CD8-positive, alpha-beta memory T cell (primary cell): ENCODE measurements around the gene CECR2. TPM values are rescaled to one million over a fixed set of nuclear protein-coding genes. Genes with fewer than 3 reads are reported as not detected.
"Not testable (repeated sequence)": the region's sequence is repeated elsewhere in the genome, so short reads cannot be mapped to it uniquely, and the experiment has no call there.

ENCODE experiments used
- CTCF ChIA-PET: fragments of 350-600 bp; sonication (Branson Sonifier 250); formaldehyde crosslinking; loops from one replicate; lab custom pipeline; 2021; ENCODE audit warnings: antibody characterized with exemption; lab: Charles Lee
- POLR2A ChIA-PET: fragments of 350-600 bp; sonication (Branson Sonifier 250); formaldehyde crosslinking; loops from one replicate; lab custom pipeline; 2021; ENCODE audit warnings: antibody characterized with exemption; lab: Charles Lee
- DNase-seq, 5 donors: peaks; one replicate each; pipeline versions ENCODE4 v3.0.0 to v3.0.0-alpha.2; 2020 to 2022; ENCODE audit warnings: mixed read lengths in 1 of 5
- H3K27ac ChIP-seq: one replicate; pipeline ENCODE4 v1.7.0; 2013; ENCODE audit warnings: low read depth, mild to moderate bottlenecking, low read length, moderate library complexity
- H3K27me3 ChIP-seq: 2 replicates; pipeline ENCODE4 v1.7.0; 2013; ENCODE audit warnings: low read length, mild to moderate bottlenecking; ENCODE audit not compliant: insufficient read depth, poor library complexity, severe bottlenecking
- H3K36me3 ChIP-seq: 2 replicates; pipeline ENCODE4 v1.7.0; 2013; ENCODE audit warnings: mild to moderate bottlenecking, low read length, moderate library complexity; ENCODE audit not compliant: insufficient read depth
- H3K4me1 ChIP-seq: 2 replicates; pipeline ENCODE4 v1.7.0; 2013; ENCODE audit warnings: mild to moderate bottlenecking, low read length, moderate library complexity; ENCODE audit not compliant: insufficient read depth
- H3K4me3 ChIP-seq: 2 replicates; pipeline ENCODE4 v1.7.0; 2013; ENCODE audit warnings: mild to moderate bottlenecking, low read length
- H3K9me3 ChIP-seq: 2 replicates; pipeline ENCODE4 v1.7.0; 2013; ENCODE audit warnings: mild to moderate bottlenecking, low read length
- H3K27ac Mint-ChIP-seq, 8 donors: one replicate each; pipeline ENCODE4 v1.8.0; 2020 to 2021; ENCODE audit warnings: mixed read lengths in 8 of 8, mild to moderate bottlenecking in 6 of 8, inconsistent platforms in 3 of 8, moderate library complexity in 3 of 8
- H3K27me3 Mint-ChIP-seq, 2 donors: one replicate each; pipeline ENCODE4 v1.8.0; 2020 to 2021; ENCODE audit warnings: mixed read lengths in 2 of 2, mild to moderate bottlenecking in 1 of 2, moderate library complexity in 1 of 2
- H3K36me3 Mint-ChIP-seq, 3 donors: one replicate each; pipeline ENCODE4 v1.8.0; 2020 to 2021; ENCODE audit warnings: mixed read lengths in 3 of 3, inconsistent platforms in 1 of 3, mild to moderate bottlenecking in 1 of 3
- H3K4me1 Mint-ChIP-seq, 3 donors: one replicate each; pipeline ENCODE4 v1.8.0; 2020 to 2021; ENCODE audit warnings: mixed read lengths in 3 of 3, inconsistent platforms in 1 of 3, mild to moderate bottlenecking in 1 of 3
- H3K4me3 Mint-ChIP-seq, 7 donors: one replicate each; pipeline ENCODE4 v1.8.0; 2020 to 2021; ENCODE audit warnings: mixed read lengths in 7 of 7, mild to moderate bottlenecking in 6 of 7, moderate library complexity in 4 of 7, inconsistent platforms in 2 of 7
- H3K9me3 Mint-ChIP-seq, 5 donors: one replicate each; pipeline ENCODE4 v1.8.0; 2020 to 2022; ENCODE audit warnings: mixed read lengths in 5 of 5, mild to moderate bottlenecking in 3 of 5, moderate library complexity in 2 of 5, inconsistent platforms in 1 of 5
- polyA plus RNA-seq: library from polyadenylated mRNA; unstranded; fragments of 300-500 nt; fragmentation: Illumina TruSeq; gene quantifications from one replicate; pipeline ENCODE4 v1.2.3, GENCODE V29; 2021
- total RNA-seq, 2 experiments: library from RNA; stranded (reverse); gene quantifications; one replicate each; pipeline ENCODE4 v1.2.3, GENCODE V29; 2021

Gene CECR2
- total and polyA plus RNA-seq, 3 experiments from 2014 or later = not detected

DNA sequence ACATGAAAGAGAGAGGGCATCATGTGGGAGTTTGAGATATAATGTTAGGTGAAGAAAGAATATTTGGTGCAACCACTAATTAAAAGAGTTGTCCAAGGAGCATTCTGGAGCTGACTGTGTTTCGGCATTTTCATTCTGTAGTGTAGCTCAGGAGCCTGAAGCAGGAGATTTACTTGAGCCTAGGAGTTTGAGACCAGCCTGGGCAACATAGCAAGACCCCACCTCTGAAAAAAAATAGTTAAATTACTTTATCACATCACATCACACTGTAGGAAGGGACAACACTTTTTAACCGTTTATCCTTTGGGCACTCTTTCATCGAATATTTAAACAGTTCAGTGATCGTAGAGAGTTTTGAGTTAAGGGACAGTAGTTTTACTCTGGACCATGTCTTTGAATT lies 143.7 kb downstream of the CECR2 start:
- Histone ChIP-seq H3K36me3 (no peaks in the 10 kb centered on the region), H3K27me3 (no peaks in the 10 kb centered on the region), H3K4me3 (no peak overlapping the region), H3K9me3 (no peaks in the 10 kb centered on the region), H3K27ac (no peak overlapping the region), H3K4me1 (no peaks in the 10 kb centered on the region)
- Mint-ChIP-seq H3K4me3 (no peak overlapping the region), H3K4me1 (no peaks in the 10 kb centered on the region), H3K36me3 (no peaks in the 10 kb centered on the region), H3K9me3 (no peaks in the 10 kb centered on the region), H3K27ac (no peak overlapping the region), H3K27me3 (peaks cover 3 to 14% of the 10 kb centered on the region in 2 donors)
- POLR2A ChIA-PET = no interaction called here
- DNase-seq = no peak
- CTCF ChIA-PET = no interaction called here

DNA sequence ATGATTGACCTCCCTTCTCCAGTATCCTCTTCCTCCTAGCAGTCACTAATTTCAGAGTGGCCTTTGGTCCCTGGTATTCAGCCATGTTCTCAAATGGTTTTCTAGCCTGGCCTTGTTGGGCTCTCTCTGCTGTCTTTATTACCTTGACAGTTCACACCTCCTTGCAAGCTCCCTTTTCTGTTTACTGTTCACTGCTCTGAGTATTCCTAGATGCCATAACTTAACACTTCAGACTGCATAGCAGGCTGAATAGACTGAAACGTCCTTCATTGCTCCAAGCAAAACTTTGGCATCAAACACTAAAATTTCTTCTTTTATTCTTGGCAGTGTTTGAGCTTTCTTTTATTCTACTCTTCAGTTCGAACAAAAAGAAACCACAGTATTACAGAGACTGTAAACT lies 144.4 kb downstream of the CECR2 start:
- DNase-seq = no peak
- POLR2A ChIA-PET = no interaction called here
- Mint-ChIP-seq H3K4me3 (no peak overlapping the region), H3K27ac (no peak overlapping the region), H3K9me3 (no peaks in the 10 kb centered on the region), H3K27me3 (peaks cover 3 to 9% of the 10 kb centered on the region in 2 donors), H3K4me1 (no peaks in the 10 kb centered on the region), H3K36me3 (no peaks in the 10 kb centered on the region)
- H3K9me3 ChIP-seq = no peaks in the 10 kb centered on the region
- no peaks in the 10 kb centered on the region for H3K27me3 ChIP-seq
- no peaks in the 10 kb centered on the region for H3K36me3 ChIP-seq
- CTCF ChIA-PET = no interaction called here
- no peak overlapping the region for H3K27ac ChIP-seq
- H3K4me1 ChIP-seq = no peaks in the 10 kb centered on the region
- H3K4me3 ChIP-seq = no peak overlapping the region

DNA sequence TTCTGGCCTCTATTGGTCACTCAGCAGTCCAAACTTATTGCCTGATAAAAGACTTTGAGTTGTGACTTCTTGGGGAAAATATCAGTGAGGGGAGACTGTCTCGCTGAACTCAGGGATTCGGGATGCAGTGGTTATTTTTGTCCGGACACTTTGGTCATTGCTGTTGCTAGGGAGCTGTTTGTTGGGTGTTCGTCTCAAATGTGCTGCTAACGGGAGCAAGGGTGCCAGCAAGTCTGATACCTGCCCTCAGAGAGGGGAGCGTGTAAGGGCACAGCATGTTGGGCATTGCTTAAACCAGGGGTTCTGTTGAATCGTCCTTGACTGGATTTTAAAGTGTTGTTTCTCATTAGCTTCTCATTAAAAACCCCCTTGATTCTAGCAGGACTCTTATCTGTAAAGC lies 144.8 kb downstream of the CECR2 start:
- Mint-ChIP-seq H3K36me3 (no peaks in the 10 kb centered on the region), H3K27ac (no peak overlapping the region), H3K4me1 (no peaks in the 10 kb centered on the region), H3K27me3 (peaks cover 3 to 6% of the 10 kb centered on the region in 2 donors), H3K4me3 (no peak overlapping the region), H3K9me3 (no peaks in the 10 kb centered on the region)
- CTCF ChIA-PET = no interaction called here
- DNase-seq = no peak
- POLR2A ChIA-PET = no interaction called here
- Histone ChIP-seq H3K9me3 (no peaks in the 10 kb centered on the region), H3K27ac (no peak overlapping the region), H3K4me3 (no peak overlapping the region), H3K4me1 (no peaks in the 10 kb centered on the region), H3K36me3 (no peaks in the 10 kb centered on the region), H3K27me3 (no peaks in the 10 kb centered on the region)

DNA sequence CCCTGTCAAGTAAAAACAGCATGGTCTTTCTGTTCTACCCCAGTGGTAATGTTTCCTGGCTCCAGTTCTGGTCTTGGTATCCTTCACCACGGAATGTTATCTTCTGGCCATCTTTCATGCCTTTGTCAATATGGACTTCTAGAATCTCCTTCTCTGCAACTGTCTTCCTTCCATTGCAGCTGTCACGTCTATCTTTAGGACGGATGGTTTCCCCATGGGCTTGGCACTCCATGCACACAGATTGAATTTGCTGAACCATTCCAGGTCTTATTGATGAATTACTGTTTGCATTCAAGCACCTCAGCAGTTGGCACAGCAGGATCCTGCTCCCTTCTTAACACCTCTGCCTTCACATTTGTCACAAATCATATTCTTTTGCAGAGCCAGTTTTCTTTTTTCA lies 149.1 kb downstream of the CECR2 start:
- Histone ChIP-seq H3K9me3 (no peaks in the 10 kb centered on the region), H3K36me3 (no peaks in the 10 kb centered on the region), H3K27me3 (no peaks in the 10 kb centered on the region), H3K4me1 (no peaks in the 10 kb centered on the region), H3K4me3 (no peak overlapping the region), H3K27ac (no peak overlapping the region)
- Mint-ChIP-seq H3K36me3 (no peaks in the 10 kb centered on the region), H3K4me1 (no peaks in the 10 kb centered on the region), H3K27me3 (peaks cover 8 to 17% of the 10 kb centered on the region in 2 donors), H3K9me3 (no peaks in the 10 kb centered on the region), H3K4me3 (no peak overlapping the region), H3K27ac (no peak overlapping the region)
- ChIA-PET POLR2A (no interaction called here), CTCF (no interaction called here)
- no peak for DNase-seq

DNA sequence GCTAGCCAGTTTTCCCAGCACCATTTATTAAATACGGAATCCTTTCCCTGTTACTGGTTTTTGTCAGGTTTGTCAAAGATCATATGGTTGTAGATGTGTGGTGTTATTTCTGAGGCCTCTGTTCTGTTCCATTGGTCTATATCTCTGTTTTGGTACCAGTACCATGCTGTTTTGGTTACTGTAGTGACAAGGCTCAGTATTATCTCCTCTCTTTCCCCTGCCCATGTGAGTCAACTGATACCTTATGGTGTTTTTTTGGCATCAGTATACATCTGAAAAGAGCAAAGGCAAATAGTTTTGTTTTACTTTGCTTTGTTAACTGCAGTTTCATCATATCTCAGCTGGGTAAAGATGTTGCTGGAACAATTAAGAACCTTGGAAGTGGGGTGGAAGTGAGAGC lies 152.7 kb downstream of the CECR2 start:
- H3K9me3 Mint-ChIP-seq, H3K27me3 ChIP-seq, H3K27ac ChIP-seq, CTCF ChIA-PET, H3K36me3 ChIP-seq, H3K27ac Mint-ChIP-seq, POLR2A ChIA-PET, DNase-seq, H3K9me3 ChIP-seq, H3K4me3 Mint-ChIP-seq, H3K4me1 Mint-ChIP-seq, H3K4me1 ChIP-seq, H3K36me3 Mint-ChIP-seq, H3K4me3 ChIP-seq: not testable (repeated sequence)
- H3K27me3 Mint-ChIP-seq = peaks cover 14 to 34% of the 10 kb centered on the region in 2 donors

DNA sequence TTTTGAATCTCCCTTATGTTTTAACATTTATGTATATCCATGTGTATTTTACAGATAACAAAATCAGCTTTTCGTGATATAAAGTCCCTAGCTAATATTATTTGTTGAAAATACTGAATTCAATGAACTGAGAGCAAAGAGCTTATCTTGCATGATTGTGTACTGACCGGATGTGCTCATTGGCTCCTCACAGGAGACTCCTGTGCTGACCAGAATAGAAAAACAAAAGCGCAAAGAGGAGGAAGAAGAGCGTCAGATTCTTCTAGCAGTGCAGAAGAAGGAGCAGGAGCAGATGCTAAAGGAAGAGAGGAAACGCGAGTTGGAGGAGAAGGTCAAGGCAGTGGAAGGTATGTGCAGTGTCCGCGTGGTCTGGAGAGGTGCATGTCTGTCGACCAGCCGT lies 154.7 kb downstream of the CECR2 start:
- no peaks in the 10 kb centered on the region for H3K27me3 ChIP-seq
- H3K9me3 Mint-ChIP-seq = no peaks in the 10 kb centered on the region
- no peak overlapping the region for H3K4me3 Mint-ChIP-seq
- peaks cover 0 to 5% (median under 1%) of the 10 kb centered on the region in 3 donors for H3K4me1 Mint-ChIP-seq
- no peak overlapping the region for H3K27ac Mint-ChIP-seq
- ChIA-PET CTCF (no interaction called here), POLR2A (no interaction called here)
- H3K4me3 ChIP-seq = no peak overlapping the region
- H3K27me3 Mint-ChIP-seq = peaks cover 18 to 46% of the 10 kb centered on the region in 2 donors
- H3K36me3 Mint-ChIP-seq = no peaks in the 10 kb centered on the region
- H3K9me3 ChIP-seq = no peaks in the 10 kb centered on the region
- no peaks in the 10 kb centered on the region for H3K4me1 ChIP-seq
- H3K27ac ChIP-seq = no peak overlapping the region
- no peaks in the 10 kb centered on the region for H3K36me3 ChIP-seq
- no peak for DNase-seq

DNA sequence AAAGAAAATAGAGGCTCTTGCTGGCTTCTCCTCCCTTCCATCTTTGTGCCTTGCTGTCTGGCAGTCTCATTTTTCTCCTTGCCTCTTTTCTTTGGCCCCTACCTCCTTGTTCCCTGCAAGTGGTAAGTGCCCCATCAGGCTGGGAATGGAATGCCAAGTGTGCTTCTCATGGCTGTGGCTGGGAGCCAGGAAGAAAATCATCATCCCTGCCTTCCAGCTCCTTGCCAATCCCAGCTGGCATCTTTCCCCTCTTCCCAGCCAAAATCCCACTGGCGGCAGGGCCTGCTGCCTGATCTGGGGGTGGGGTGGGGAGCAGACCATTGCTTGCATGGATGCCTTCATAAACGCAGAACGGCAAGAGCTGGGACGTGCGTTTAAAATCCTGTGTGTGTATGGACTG lies 167.0 kb downstream of the CECR2 start:
- no peak overlapping the region for H3K4me3 Mint-ChIP-seq
- no peaks in the 10 kb centered on the region for H3K9me3 Mint-ChIP-seq
- Histone ChIP-seq H3K9me3 (no peaks in the 10 kb centered on the region), H3K4me1 (no peaks in the 10 kb centered on the region), H3K27me3 (no peaks in the 10 kb centered on the region), H3K4me3 (no peak overlapping the region), H3K27ac (no peak overlapping the region), H3K36me3 (no peaks in the 10 kb centered on the region)
- H3K4me1 Mint-ChIP-seq = no peaks in the 10 kb centered on the region
- DNase-seq = no peak
- H3K36me3 Mint-ChIP-seq = no peaks in the 10 kb centered on the region
- no peak overlapping the region for H3K27ac Mint-ChIP-seq
- H3K27me3 Mint-ChIP-seq = peaks cover 3 to 6% of the 10 kb centered on the region in 2 donors
- POLR2A ChIA-PET = no interaction called here
- CTCF ChIA-PET = interaction anchor here (1.7 kb wide), 1 partner anchor 13 kb away, joined by 4 read pairs; no protein-coding TSS in a partner anchor

DNA sequence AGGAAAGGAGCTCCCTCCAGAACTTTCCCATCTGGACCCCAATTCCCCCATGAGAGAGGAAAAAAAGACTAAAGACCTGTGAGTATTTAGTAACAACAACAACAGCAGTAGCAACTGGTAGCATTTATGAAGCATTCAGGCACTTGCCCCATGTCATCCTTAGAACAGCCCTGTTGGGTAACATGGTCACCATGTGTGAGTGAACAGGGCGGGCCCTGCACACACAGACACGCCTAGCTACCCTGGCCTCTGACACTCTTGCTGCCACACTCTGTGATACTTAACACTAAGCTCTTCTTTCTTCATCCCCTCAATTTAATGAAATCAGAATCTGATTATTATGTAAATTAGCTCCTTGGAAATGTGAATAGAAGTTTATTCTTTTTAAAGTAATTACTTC lies 167.9 kb downstream of the CECR2 start:
- no peaks in the 10 kb centered on the region for H3K36me3 ChIP-seq
- Mint-ChIP-seq H3K27me3 (peaks cover 5 to 6% of the 10 kb centered on the region in 2 donors), H3K4me1 (no peaks in the 10 kb centered on the region), H3K36me3 (no peaks in the 10 kb centered on the region), H3K4me3 (no peak overlapping the region), H3K9me3 (no peaks in the 10 kb centered on the region), H3K27ac (no peak overlapping the region)
- no peaks in the 10 kb centered on the region for H3K4me1 ChIP-seq
- no peak overlapping the region for H3K27ac ChIP-seq
- ChIA-PET POLR2A (no interaction called here), CTCF (interaction anchor here (1.7 kb wide), 1 partner anchor 12 kb away, joined by 4 read pairs; no protein-coding TSS in a partner anchor)
- DNase-seq = no peak
- H3K27me3 ChIP-seq = no peaks in the 10 kb centered on the region
- H3K9me3 ChIP-seq = no peaks in the 10 kb centered on the region
- H3K4me3 ChIP-seq = no peak overlapping the region

DNA sequence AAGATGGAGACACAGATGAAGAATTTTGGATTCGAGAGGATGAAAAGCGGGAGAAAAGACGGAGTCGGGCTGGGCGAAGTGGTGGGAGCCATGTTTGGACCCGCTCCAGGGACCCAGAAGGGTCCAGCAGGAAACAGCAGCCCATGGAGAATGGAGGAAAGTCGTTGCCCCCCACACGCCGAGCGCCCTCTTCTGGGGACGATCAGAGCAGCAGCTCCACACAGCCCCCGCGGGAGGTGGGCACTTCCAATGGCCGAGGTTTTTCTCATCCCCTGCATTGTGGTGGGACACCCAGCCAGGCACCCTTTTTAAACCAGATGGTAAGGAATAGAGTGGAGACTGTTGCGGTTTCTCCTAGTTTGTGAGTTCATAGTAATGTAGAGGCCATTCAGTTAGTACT lies 171.2 kb downstream of the CECR2 start:
- no peak overlapping the region for H3K4me3 Mint-ChIP-seq
- POLR2A ChIA-PET = no interaction called here
- Histone ChIP-seq H3K36me3 (no peaks in the 10 kb centered on the region), H3K9me3 (no peaks in the 10 kb centered on the region), H3K27me3 (no peaks in the 10 kb centered on the region), H3K4me3 (no peak overlapping the region), H3K4me1 (no peaks in the 10 kb centered on the region), H3K27ac (no peak overlapping the region)
- H3K4me1 Mint-ChIP-seq = no peaks in the 10 kb centered on the region
- peaks cover 3 to 5% of the 10 kb centered on the region in 2 donors for H3K27me3 Mint-ChIP-seq
- no peaks in the 10 kb centered on the region for H3K36me3 Mint-ChIP-seq
- CTCF ChIA-PET = no interaction called here
- DNase-seq = no peak
- H3K27ac Mint-ChIP-seq = no peak overlapping the region
- no peaks in the 10 kb centered on the region for H3K9me3 Mint-ChIP-seq
